IMR-90 (cell line): Measurements from ENCODE around the gene IL17B. TPM values are rescaled to one million over a fixed set of nuclear protein-coding genes. Genes with fewer than 3 reads are reported as not detected.

Source experiments
- ATAC-seq: fragments of 200-7000 bp; cut with Tn5 transposase; 2 replicates; pipeline ENCODE4 v1.9.1; 2020; ENCODE audit warnings: low read depth, mild to moderate bottlenecking, moderate library complexity
- BruUV-seq: library from RNA; stranded (reverse); fragments of 400-500 nt; replicated peaks from 2 replicates; lab custom pipeline; 2021; lab: Mats Ljungman, UMichigan
- CTCF ChIA-PET: fragments of 300-600 bp; formaldehyde crosslinking; extraction: SDS; loops from one replicate; lab custom pipeline; 2021; ENCODE audit warnings: antibody characterized with exemption; lab: Yijun Ruan, JAX
- POLR2A ChIA-PET: fragments of 300-600 bp; sonication (Branson Sonifier 250); formaldehyde crosslinking; loops from one replicate; lab custom pipeline; 2022; ENCODE audit warnings: antibody characterized with exemption; ENCODE audit not compliant: unreplicated experiment; lab: Charles Lee
- DNase-seq: peaks from one replicate; pipeline ENCODE4 v3.0.0; 2013
- H2AFZ ChIP-seq: replicated peaks from 2 replicates; pipeline ENCODE3; 2013; ENCODE audit warnings: low read length, mild to moderate bottlenecking; ENCODE audit not compliant: poor library complexity
- H2AK5ac ChIP-seq: 2 replicates; pipeline ENCODE4 v1.6.1; 2013; ENCODE audit warnings: low read depth, low read length, inconsistent platforms
- H2AK9ac ChIP-seq: replicated peaks from 2 replicates; pipeline ENCODE3; 2013; ENCODE audit warnings: mild to moderate bottlenecking, low read depth, low read length, moderate library complexity; ENCODE audit not compliant: poor library complexity
- H2BK120ac ChIP-seq: 2 replicates; pipeline ENCODE4 v1.6.1; 2013; ENCODE audit warnings: low read depth, low read length, inconsistent platforms
- H2BK15ac ChIP-seq: 3 replicates; pipeline ENCODE4 v1.6.1; 2013; ENCODE audit warnings: low read depth, low read length, inconsistent platforms
- H2BK20ac ChIP-seq: 2 replicates; pipeline ENCODE4 v1.6.1; 2013; ENCODE audit warnings: low read depth, mild to moderate bottlenecking, inconsistent platforms, low read length, moderate library complexity
- H2BK5ac ChIP-seq: 2 replicates; pipeline ENCODE4 v1.6.1; 2013; ENCODE audit warnings: mild to moderate bottlenecking, low read depth, low read length, inconsistent platforms; ENCODE audit not compliant: poor library complexity, severe bottlenecking
- H3K14ac ChIP-seq: replicated peaks from 2 replicates; pipeline ENCODE4 v1.6.1; 2013; ENCODE audit warnings: low read depth, low read length, inconsistent platforms
- H3K18ac ChIP-seq: 2 replicates; pipeline ENCODE4 v1.6.1; 2013; ENCODE audit warnings: low read depth, low read length, control low read depth
- H3K23ac ChIP-seq: 2 replicates; pipeline ENCODE4 v1.6.1; 2013; ENCODE audit warnings: low read depth, low read length, inconsistent platforms
- H3K27ac ChIP-seq: 2 replicates; pipeline ENCODE4 v1.5.1; 2013; ENCODE audit warnings: mild to moderate bottlenecking, control low read depth, low read length; ENCODE audit not compliant: insufficient read depth
- H3K27me3 ChIP-seq: 2 replicates; pipeline ENCODE4 v1.6.1; 2013; ENCODE audit warnings: low read length; ENCODE audit not compliant: control insufficient read depth, insufficient read depth
- H3K36me3 ChIP-seq: 2 replicates; pipeline ENCODE4 v1.6.1; 2013; ENCODE audit warnings: low read length, mixed read lengths; ENCODE audit not compliant: control insufficient read depth, insufficient read depth
- H3K4ac ChIP-seq: 2 replicates; pipeline ENCODE4 v1.6.1; 2013; ENCODE audit warnings: low read depth, low read length, inconsistent platforms
- H3K4me1 ChIP-seq: 2 replicates; pipeline ENCODE4 v1.6.1; 2013; ENCODE audit warnings: low read length, mixed read lengths; ENCODE audit not compliant: control insufficient read depth, insufficient read depth
- H3K4me2 ChIP-seq: 2 replicates; pipeline ENCODE4 v1.6.1; 2013; ENCODE audit warnings: low read depth, mild to moderate bottlenecking, control low read depth, low read length, moderate library complexity
- H3K4me3 ChIP-seq: 2 replicates; pipeline ENCODE4 v1.5.1; 2013; ENCODE audit warnings: low read depth, mild to moderate bottlenecking, control low read depth, low read length, moderate library complexity; ENCODE audit not compliant: insufficient read depth
- H3K56ac ChIP-seq: 2 replicates; pipeline ENCODE4 v1.6.1; 2013; ENCODE audit warnings: low read length, inconsistent platforms; ENCODE audit not compliant: insufficient read depth; ENCODE audit errors: extremely low read depth
- H3K79me1 ChIP-seq, 2 experiments: 2 replicates each; pipeline ENCODE4 v1.6.1; 2013; ENCODE audit warnings: low read length in 2 of 2, inconsistent platforms in 1 of 2, low read depth in 1 of 2
- H3K9ac ChIP-seq: 2 replicates; pipeline ENCODE4 v1.6.1; 2013; ENCODE audit warnings: low read depth, low read length, control low read depth
- H3K9me1 ChIP-seq: 2 replicates; pipeline ENCODE4 v1.6.1; 2013; ENCODE audit warnings: low read length, inconsistent platforms; ENCODE audit not compliant: insufficient read depth
- H3K9me3 ChIP-seq: 2 replicates; pipeline ENCODE4 v1.6.1; 2013; ENCODE audit warnings: low read length; ENCODE audit not compliant: control insufficient read depth, insufficient read depth
- H4K20me1 ChIP-seq: 2 replicates; pipeline ENCODE4 v1.6.1; 2013; ENCODE audit warnings: low read length, inconsistent platforms; ENCODE audit not compliant: insufficient read depth
- H4K5ac ChIP-seq: 2 replicates; pipeline ENCODE4 v1.6.1; 2013; ENCODE audit warnings: mild to moderate bottlenecking, low read depth, low read length, control low read depth
- H4K8ac ChIP-seq, 2 experiments: 2 replicates each; pipeline ENCODE4 v1.6.1; 2013; ENCODE audit warnings: low read depth in 2 of 2, low read length in 2 of 2, control low read depth in 1 of 2, inconsistent platforms in 1 of 2
- H4K91ac ChIP-seq: 2 replicates; pipeline ENCODE4 v1.6.1; 2013; ENCODE audit warnings: low read depth, low read length, inconsistent platforms; ENCODE audit not compliant: insufficient read depth
- BHLHE40 ChIP-seq: fragments of 150-350 bp; IDR thresholded peaks from 2 replicates; pipeline ENCODE4 v1.6.1; 2016; ENCODE audit warnings: mild to moderate bottlenecking, low read depth, low read length
- CEBPB ChIP-seq: IDR thresholded peaks from 2 replicates; pipeline ENCODE4 v1.6.1; 2012; ENCODE audit warnings: low read depth, low read length, improper control_type of control experiment
- CHD1 ChIP-seq: IDR thresholded peaks from 2 replicates; pipeline ENCODE4 v1.6.1; 2012; ENCODE audit warnings: low read depth, low read length, improper control_type of control experiment
- CTCF ChIP-seq: conservative IDR thresholded peaks from 2 replicates; pipeline ENCODE4 v1.5.1; 2012; ENCODE audit warnings: mild to moderate bottlenecking, low read depth, low read length, improper control_type of control experiment
- ELK1 ChIP-seq: fragments of 150-350 bp; IDR thresholded peaks from 2 replicates; pipeline ENCODE4 v1.6.1; 2016; ENCODE audit warnings: low read depth, mild to moderate bottlenecking, low read length, moderate library complexity, borderline replicate concordance
- FOS ChIP-seq: fragments of 150-350 bp; IDR thresholded peaks from 2 replicates; pipeline ENCODE4 v1.6.1; 2016; ENCODE audit warnings: low read depth, low read length
- MAFK ChIP-seq: IDR thresholded peaks from 2 replicates; pipeline ENCODE4 v1.6.1; 2012; ENCODE audit warnings: low read depth, low read length, improper control_type of control experiment
- MAZ ChIP-seq: IDR thresholded peaks from 2 replicates; pipeline ENCODE4 v1.6.1; 2012; ENCODE audit warnings: low read depth, mild to moderate bottlenecking, low read length, improper control_type of control experiment, moderate library complexity, borderline replicate concordance
- MXI1 ChIP-seq: IDR thresholded peaks from 2 replicates; pipeline ENCODE4 v1.6.1; 2012; ENCODE audit warnings: low read depth, mild to moderate bottlenecking, low read length, moderate library complexity, borderline replicate concordance
- NFE2L2 ChIP-seq: fragments of 150-350 bp; IDR thresholded peaks from 2 replicates; pipeline ENCODE4 v1.6.1; 2016; ENCODE audit warnings: low read depth, mild to moderate bottlenecking, low read length
- POLR2A ChIP-seq: IDR thresholded peaks from 2 replicates; pipeline ENCODE4 v1.6.1; 2012; ENCODE audit warnings: mild to moderate bottlenecking, low read depth, low read length
- RAD21 ChIP-seq: IDR thresholded peaks from 2 replicates; pipeline ENCODE4 v1.6.1; 2012; ENCODE audit warnings: low read length, improper control_type of control experiment
- RCOR1 ChIP-seq: IDR thresholded peaks from 2 replicates; pipeline ENCODE4 v1.6.1; 2012; ENCODE audit warnings: mild to moderate bottlenecking, low read length, improper control_type of control experiment; ENCODE audit not compliant: insufficient replicate concordance
- RFX5 ChIP-seq: IDR thresholded peaks from 2 replicates; pipeline ENCODE4 v1.8.0; 2012; ENCODE audit warnings: low read depth, mild to moderate bottlenecking, low read length, moderate library complexity
- SMC3 ChIP-seq: fragments of 150-350 bp; IDR thresholded peaks from 2 replicates; pipeline ENCODE4 v1.6.1; 2016; ENCODE audit warnings: low read depth, mild to moderate bottlenecking, antibody characterized with exemption, low read length, moderate library complexity
- USF2 ChIP-seq: fragments of 150-350 bp; IDR thresholded peaks from 2 replicates; pipeline ENCODE4 v1.6.1; 2017; ENCODE audit warnings: mild to moderate bottlenecking, antibody characterized with exemption, low read length, low read depth
- WGBS, 2 experiments: methylation state at CpG; one replicate each; pipeline versions ENCODE4 v1.1.5 to v1.1.7; 2013; ENCODE audit warnings: missing lambda C conversion rate in 2 of 2; ENCODE audit not compliant: insufficient read length in 1 of 2; ENCODE audit errors: extremely low coverage in 2 of 2; 5-methylcytosine and 5-hydroxymethylcytosine counted together
- dilution Hi-C: fragments of 300-500 bp; cut with HindIII; formaldehyde crosslinking; loops from one replicate; pipeline ENCODE4 v1.14.3; 2018; ENCODE audit warnings: low sequenced_read_pairs; ENCODE audit not compliant: unreplicated experiment
- in situ Hi-C: fragments of 300-500 bp; cut with MboI; formaldehyde crosslinking; loops from 3 replicates; pipeline ENCODE4 v1.14.3; 2019; ENCODE audit warnings: low sequenced_read_pairs, inconsistent platforms, mixed read lengths
- intact Hi-C: fragments of 100-400 bp; cut with micrococcal nuclease; formaldehyde crosslinking; loops from 2 replicates; pipeline ENCODE4 v1.10.0; 2022
- polyA plus RNA-seq, 3 experiments: library from polyadenylated mRNA; depleted of rRNA; stranded (reverse); fragments of >200 nt; gene quantifications; 2 replicates each; pipeline ENCODE4 v1.2.3, GENCODE V29; 2012; ENCODE audit warnings: low replicate concordance in 1 of 3
- total RNA-seq: library from RNA; depleted of rRNA; stranded (reverse); fragments of >200 nt; gene quantifications from 2 replicates; pipeline ENCODE4 v1.2.3, GENCODE V29; 2012

The IL17B gene
- total and polyA plus RNA-seq, 2 of the 4 experiments (the other 2 are of a cell fraction) = 0.31 TPM; not detected in 1

- H3K27ac ChIP-seq = no peak overlapping the region
- H3K14ac ChIP-seq = no peak overlapping the region
- H3K9ac ChIP-seq = no peak overlapping the region
- no peak overlapping the region for H2BK120ac ChIP-seq
- peaks cover 12% of the 10 kb centered on the region for H3K9me1 ChIP-seq
- CTCF ChIA-PET = no interaction called here
- no peak overlapping the region for H2AK5ac ChIP-seq
- no peak overlapping the region for H4K91ac ChIP-seq
- in situ Hi-C loops = no loop called here
- peaks cover 24% of the 10 kb centered on the region for H3K4me1 ChIP-seq
- POLR2A ChIA-PET = no interaction called here
- intact Hi-C loops = no loop called here
- peaks cover 5 to 21% of the 10 kb centered on the region in 2 experiments; a peak in 3 of 4 replicates for H3K79me1 ChIP-seq
- no TSS peak for BruUV-seq
- no peak overlapping the region for H4K8ac ChIP-seq
- no peak overlapping the region for H3K23ac ChIP-seq
- ATAC-seq (no peak), DNase-seq (no peak)
- no peaks in the 10 kb centered on the region for H3K27me3 ChIP-seq
- H4K20me1 ChIP-seq = peaks cover 6% of the 10 kb centered on the region
- dilution Hi-C loops = no loop called here
- 100% methylated on average over 1 of the region's 2 CpGs; no CpG with 5 or more reads in 1 of the 2 experiments for WGBS, 2 experiments
- no peak overlapping the region for H2BK5ac ChIP-seq
- H3K18ac ChIP-seq = no peak overlapping the region
- H3K4me3 ChIP-seq = no peak overlapping the region
- TF ChIP-seq NFE2L2 (no peak), CTCF (no peak), RFX5 (no peak), RAD21 (no peak), MXI1 (no peak), RCOR1 (no peak), CHD1 (no peak), USF2 (no peak), MAZ (no peak), SMC3 (no peak), POLR2A (no peak), ELK1 (no peak), CEBPB (no peak), BHLHE40 (no peak), MAFK (no peak), FOS (no peak)
- H2BK20ac ChIP-seq = no peak overlapping the region
- H3K56ac ChIP-seq = no peak overlapping the region
- H3K4me2 ChIP-seq = no peak overlapping the region
- no peak overlapping the region for H3K4ac ChIP-seq
- H2AK9ac ChIP-seq = no peak overlapping the region
- H3K9me3 ChIP-seq = no peaks in the 10 kb centered on the region
- no peak overlapping the region for H2AFZ ChIP-seq
- H4K5ac ChIP-seq = no peak overlapping the region
- no peak overlapping the region for H2BK15ac ChIP-seq
- H3K36me3 ChIP-seq = no peaks in the 10 kb centered on the region
These were observed 22.0 kb upstream of the IL17B start for GRCh38 chr5:149401051-149401450.
